Activated T-cell treated with anti-CD3 and anti-CD28 coated beads for 4 hours (primary cell): Measurements from ENCODE around the gene LRRC45.

Source experiments
- DNase-seq: peaks from one replicate; pipeline ENCODE4 v3.0.0-alpha.2; 2020

LRRC45 gene

GRCh38 chr17:82053556-82054263, 30.6 kb downstream of the LRRC45 start:
- DNase-seq: no peak

- no peak for DNase-seq
These were observed 31.4 kb downstream of the LRRC45 start for GRCh38 chr17:82054351-82055022.

GRCh38 chr17:82055023-82055964, 32.2 kb downstream of the LRRC45 start:
- no peak for DNase-seq

- DNase-seq: no peak
These were observed 33.0 kb downstream of the LRRC45 start for GRCh38 chr17:82055965-82056728.

GRCh38 chr17:82056729-82057621, 33.9 kb downstream of the LRRC45 start:
- DNase-seq: no peak

GRCh38 chr17:82058230-82058854, 35.2 kb downstream of the LRRC45 start:
- no peak for DNase-seq

GRCh38 chr17:82058855-82059249, 35.7 kb downstream of the LRRC45 start:
- no peak for DNase-seq

GRCh38 chr17:82059272-82060000, 36.3 kb downstream of the LRRC45 start:
- DNase-seq: no peak

- DNase-seq: no peak
These were observed 36.9 kb downstream of the LRRC45 start for GRCh38 chr17:82060001-82060380.

GRCh38 chr17:82060614-82061013, 37.5 kb downstream of the LRRC45 start:
- DNase-seq: no peak

- no peak for DNase-seq
These were observed 38.2 kb downstream of the LRRC45 start for GRCh38 chr17:82061047-82061925.

GRCh38 chr17:82062076-82062983, 39.2 kb downstream of the LRRC45 start:
- DNase-seq: no peak

- DNase-seq: no peak
These were observed 39.9 kb downstream of the LRRC45 start for GRCh38 chr17:82062984-82063368.

GRCh38 chr17:82063424-82064415, 40.6 kb downstream of the LRRC45 start:
- DNase-seq: no peak

GRCh38 chr17:82064433-82065192, 41.5 kb downstream of the LRRC45 start:
- no peak for DNase-seq

GRCh38 chr17:82065193-82065637, 42.1 kb downstream of the LRRC45 start:
- DNase-seq: no peak
